MCF 10A (cell line): ENCODE measurements around the gene PTH1R. TPM values are rescaled to one million over a fixed set of nuclear protein-coding genes. Genes with fewer than 3 reads are reported as not detected.

ENCODE experiments used
- BruUV-seq: library from RNA; stranded (reverse); fragments of 400-500 nt; replicated peaks from 2 replicates; lab custom pipeline; 2021; lab: Mats Ljungman, UMichigan
- CTCF ChIA-PET: fragments of 300-600 bp; sonication (Branson Sonifier 250); formaldehyde crosslinking; extraction: SDS; loops from one replicate; lab custom pipeline; 2021; ENCODE audit warnings: antibody characterized with exemption, inconsistent platforms; lab: Yijun Ruan, JAX
- POLR2A ChIA-PET: fragments of 300-600, 350-650 bp; sonication (Branson Sonifier 250); formaldehyde crosslinking; extraction: SDS; loops from one replicate; lab custom pipeline; 2020; ENCODE audit warnings: antibody characterized with exemption, inconsistent platforms; lab: Yijun Ruan, JAX
- DNase-seq: peaks from one replicate; pipeline ENCODE4 v3.0.0-alpha.2; 2018; ENCODE audit not compliant: unreplicated experiment
- H3K27ac Mint-ChIP-seq: one replicate; pipeline ENCODE4 v1.8.0; 2022; ENCODE audit warnings: mild to moderate bottlenecking, low read depth, mixed read lengths; ENCODE audit not compliant: unreplicated experiment
- H3K27me3 Mint-ChIP-seq: one replicate; pipeline ENCODE4 v1.8.0; 2022; ENCODE audit warnings: mixed read lengths; ENCODE audit not compliant: insufficient read depth, unreplicated experiment
- H3K36me3 Mint-ChIP-seq: one replicate; pipeline ENCODE4 v1.8.0; 2022; ENCODE audit warnings: mild to moderate bottlenecking, moderate library complexity, mixed read lengths; ENCODE audit not compliant: insufficient read depth, unreplicated experiment
- H3K4me1 Mint-ChIP-seq: one replicate; pipeline ENCODE4 v1.8.0; 2022; ENCODE audit warnings: mixed read lengths; ENCODE audit not compliant: insufficient read depth, unreplicated experiment
- H3K4me3 Mint-ChIP-seq: one replicate; pipeline ENCODE4 v1.8.0; 2022; ENCODE audit warnings: mild to moderate bottlenecking, moderate library complexity, mixed read lengths; ENCODE audit not compliant: unreplicated experiment
- H3K9me3 Mint-ChIP-seq: one replicate; pipeline ENCODE4 v1.8.0; 2022; ENCODE audit warnings: mixed read lengths; ENCODE audit not compliant: unreplicated experiment
- CTCF ChIP-seq: fragments of 200-600 bp; IDR thresholded peaks from one replicate; pipeline ENCODE4 v1.8.0; 2022; ENCODE audit warnings: antibody characterized with exemption, mild to moderate bottlenecking; ENCODE audit not compliant: unreplicated experiment
- intact Hi-C: fragments of 100-400 bp; cut with micrococcal nuclease; formaldehyde crosslinking; loops from 2 replicates; pipeline ENCODE4 v1.14.1; 2022
- total RNA-seq: library from RNA; stranded (reverse); gene quantifications from 2 replicates; pipeline ENCODE4 v1.2.3, GENCODE V29; 2022

PTH1R gene
- total RNA-seq, 1 experiment from 2014 or later, result not detected

- peak; percentile 55 for DNase-seq
- Mint-ChIP-seq H3K4me1 (peaks cover 11% of the 10 kb centered on the region), H3K4me3 (no peak overlapping the region), H3K9me3 (no peaks in the 10 kb centered on the region), H3K27me3 (peaks cover 8% of the 10 kb centered on the region), H3K27ac (no peak overlapping the region), H3K36me3 (no peaks in the 10 kb centered on the region)
- TF ChIP-seq CTCF, result no peak
- intact Hi-C loops, result no loop called here
- ChIA-PET POLR2A (no interaction called here), CTCF (interaction anchor here (0.6 to 1.4 kb wide), 4 partner anchors 19 to 157 kb away, joined by 3 to 5 read pairs (median 4); no protein-coding TSS in a partner anchor)
- BruUV-seq, result no TSS peak
Observed at GRCh38 chr3:46865031-46865507, 12.5 kb upstream of the PTH1R start.

- no peak overlapping the region for H3K27ac Mint-ChIP-seq
- no peaks in the 10 kb centered on the region for H3K36me3 Mint-ChIP-seq
- CTCF ChIA-PET, result interaction anchor here (0.8 to 2.2 kb wide), 13 partner anchors 13 to 163 kb away, joined by 3 to 14 read pairs (median 5); partner anchors contain the start of gene PTH1R
- intact Hi-C loops, result no loop called here
- TF ChIP-seq CTCF, result no peak
- peaks cover 11% of the 10 kb centered on the region for H3K4me1 Mint-ChIP-seq
- no peak for DNase-seq
- H3K9me3 Mint-ChIP-seq, result no peaks in the 10 kb centered on the region
- H3K4me3 Mint-ChIP-seq, result no peak overlapping the region
- no TSS peak for BruUV-seq
- H3K27me3 Mint-ChIP-seq, result peaks cover 13% of the 10 kb centered on the region
- POLR2A ChIA-PET, result no interaction called here
Observed at GRCh38 chr3:46865546-46865945, 12.0 kb upstream of the PTH1R start.

- intact Hi-C loops, result loop anchor here (1.0 kb wide), 3 partner anchors 29 to 458 kb away; no protein-coding TSS in a partner anchor
- Mint-ChIP-seq H3K4me1 (peaks cover 11% of the 10 kb centered on the region), H3K27ac (no peak overlapping the region), H3K4me3 (no peak overlapping the region), H3K36me3 (no peaks in the 10 kb centered on the region), H3K9me3 (no peaks in the 10 kb centered on the region), H3K27me3 (peaks cover 19% of the 10 kb centered on the region)
- BruUV-seq, result no TSS peak
- no peak for DNase-seq
- no peak for TF ChIP-seq CTCF
- ChIA-PET POLR2A (no interaction called here), CTCF (interaction anchor here (0.6 to 2.2 kb wide), 24 partner anchors 12 to 423 kb away, joined by 3 to 14 read pairs (median 5); partner anchors contain the start of gene PTH1R)
Observed at GRCh38 chr3:46866032-46866595, 11.4 kb upstream of the PTH1R start.

GRCh38 chr3:46866720-46867549, 10.6 kb upstream of the PTH1R start:
- H3K27me3 Mint-ChIP-seq, result peaks cover 25% of the 10 kb centered on the region
- POLR2A ChIA-PET, result no interaction called here
- no peak overlapping the region for H3K27ac Mint-ChIP-seq
- peaks cover 11% of the 10 kb centered on the region for H3K4me1 Mint-ChIP-seq
- H3K4me3 Mint-ChIP-seq, result no peak overlapping the region
- CTCF ChIA-PET, result interaction anchor here (0.6 to 2.2 kb wide), 33 partner anchors 9 to 1633 kb away, joined by 3 to 14 read pairs (median 4); partner anchors contain the start of gene PTH1R
- H3K36me3 Mint-ChIP-seq, result no peaks in the 10 kb centered on the region
- TF ChIP-seq CTCF, result peak; percentile 81
- intact Hi-C loops, result loop anchor here (1.0 kb wide), 3 partner anchors 28 to 457 kb away; no protein-coding TSS in a partner anchor
- BruUV-seq, result no TSS peak
- peak; percentile 65 for DNase-seq
- no peaks in the 10 kb centered on the region for H3K9me3 Mint-ChIP-seq
